Heart left ventricle (tissue), 16 donors: ENCODE results near the gene NANOS3. TPM values are rescaled to one million over a fixed set of nuclear protein-coding genes. Genes with fewer than 3 reads are reported as not detected.

Experiments
- ATAC-seq, 4 donors: fragments of 200-7000 bp; cut with Tn5 transposase; one replicate each; pipeline ENCODE4 v1.9.1; 2020 to 2022; ENCODE audit warnings: moderate library complexity in 4 of 4, mild to moderate bottlenecking in 3 of 4, moderate number of reproducible peaks in 1 of 4
- DNase-seq, 5 donors: peaks; one replicate each; pipeline ENCODE4 v3.0.0-alpha.2; 2020
- H3K27ac ChIP-seq, 12 donors: fragments of 200-600 bp; sonication (generic) in 4 of 12; one replicate each; pipeline versions ENCODE4 v1.5.0 to v1.8.0; 2016 to 2022; ENCODE audit warnings: mild to moderate bottlenecking in 2 of 12
- H3K27me3 ChIP-seq, 9 donors: fragments of 200-600 bp; sonication (generic) in 2 of 9; one replicate each; pipeline versions ENCODE4 v1.5.1 to v1.8.0; 2016 to 2022; ENCODE audit warnings: mild to moderate bottlenecking in 3 of 9
- H3K36me3 ChIP-seq, 9 donors: fragments of 200-600 bp; sonication (generic) in 2 of 9; one replicate each; pipeline versions ENCODE4 v1.5.0 to v1.8.0; 2018 to 2022; ENCODE audit warnings: mild to moderate bottlenecking in 2 of 9
- H3K4me1 ChIP-seq, 12 donors: fragments of 200-600 bp; sonication (generic) in 4 of 12; one replicate each; pipeline versions ENCODE4 v1.5.0 to v1.8.0; 2016 to 2022; ENCODE audit warnings: mild to moderate bottlenecking in 3 of 12
- H3K4me3 ChIP-seq, 12 donors: fragments of 200-600 bp; sonication (generic) in 4 of 12; one replicate each; pipeline versions ENCODE4 v1.5.0 to v1.8.0; 2017 to 2022; ENCODE audit warnings: mild to moderate bottlenecking in 9 of 12, moderate library complexity in 4 of 12
- H3K9me3 ChIP-seq, 12 donors: fragments of 200-600 bp; sonication (generic) in 4 of 12; one replicate each; pipeline versions ENCODE4 v1.5.0 to v1.8.0; 2016 to 2022; ENCODE audit warnings: mild to moderate bottlenecking in 1 of 12
- POLR2A ChIP-seq, 2 donors: fragments of 450-650 bp; IDR thresholded peaks; one replicate each; pipeline ENCODE4 v1.6.1; 2017; ENCODE audit warnings: antibody characterized with exemption in 2 of 2, mild to moderate bottlenecking in 2 of 2, moderate library complexity in 2 of 2
- WGBS, 4 donors: extraction: QIAGEN DNeasy Blood & Tissue Kit in 2 of 4; methylation state at CpG; one replicate each; pipeline versions ENCODE4 v1.1.5 to v1.1.7; 2013 to 2018; 5-methylcytosine and 5-hydroxymethylcytosine counted together
- intact Hi-C, 10 donors: fragments of 100-400 bp; cut with DNase I; formaldehyde crosslinking; loops; one replicate each; pipeline versions ENCODE4 v1.11.1 to v1.14.2; 2022
- polyA plus RNA-seq, 2 donors: library from polyadenylated mRNA; stranded (reverse); fragments of 200-250 nt; gene quantifications; one replicate each; pipeline ENCODE4 v1.2.3, GENCODE V29; 2013
- total RNA-seq, 9 donors: library from RNA; depleted of rRNA in 2 of 9; stranded (reverse); fragments of >200 nt in 2 of 9; fragmentation: NEBNext Ultra II Directional in 3 of 9; extraction: Animal tissue kit (Norgen Biotek cat#: 25700) in 3 of 9; gene quantifications; one replicate each; pipeline versions ENCODE4 v1.1.0 to v1.2.4, GENCODE V29; 2016 to 2023
- TF ChIP-seq, protein P1 (sequence below), 12 donors: fragments of 200-600 bp; sonication (generic) in 4 of 12; IDR thresholded peaks; one replicate each; pipeline versions ENCODE4 v1.5.0 to v1.8.0; 2018 to 2022; ENCODE audit warnings: antibody characterized with exemption in 12 of 12, mild to moderate bottlenecking in 5 of 12
- donor health status: ischemic (EF 13 %, LVEDD 7.1; RV severe dilation, severe dysfunction).
- donor health status: healthy with polysubstance abuse.
- donor health status: DM: no; HTN: yes; CAD: no.
- donor health status: DM: no; HTN: no; CAD: no.
- donor health status: ischemic (EF 25% LVEDD 6.9; RV normal size, moderate dysfunction).
- donor health status: ischemic (EF 25% LVEDD 5.7; RV mildly dilated, moderate dysfunction).
- donor health status: healthy.
- donor health status: DM: yes; HTN: yes; CAD: no.
- donor health status: ischemic (EF 35%, LVEDD 5.7; RV mildly dilated, moderate dysfunction).
- donor health status: nonischemic (EF 11% LVEDD 7.7; RV severe dilation, severe dysfunction).
- donor health status: DM: yes; HTN: yes; CAD: no.
- donor health status: PGD.
- donor health status: ischemic (EF 29% LVEDD 5.4; RV normal size, mild dysfunction).
- donor health status: nonischemic (EF 23%, LVEDD 6.1; RV moderate dilation, normal function).

NANOS3 gene
- total and polyA plus RNA-seq, 11 donors, result 0.36 to 1.7 (median 1.1) TPM; not detected in 5

DNA sequence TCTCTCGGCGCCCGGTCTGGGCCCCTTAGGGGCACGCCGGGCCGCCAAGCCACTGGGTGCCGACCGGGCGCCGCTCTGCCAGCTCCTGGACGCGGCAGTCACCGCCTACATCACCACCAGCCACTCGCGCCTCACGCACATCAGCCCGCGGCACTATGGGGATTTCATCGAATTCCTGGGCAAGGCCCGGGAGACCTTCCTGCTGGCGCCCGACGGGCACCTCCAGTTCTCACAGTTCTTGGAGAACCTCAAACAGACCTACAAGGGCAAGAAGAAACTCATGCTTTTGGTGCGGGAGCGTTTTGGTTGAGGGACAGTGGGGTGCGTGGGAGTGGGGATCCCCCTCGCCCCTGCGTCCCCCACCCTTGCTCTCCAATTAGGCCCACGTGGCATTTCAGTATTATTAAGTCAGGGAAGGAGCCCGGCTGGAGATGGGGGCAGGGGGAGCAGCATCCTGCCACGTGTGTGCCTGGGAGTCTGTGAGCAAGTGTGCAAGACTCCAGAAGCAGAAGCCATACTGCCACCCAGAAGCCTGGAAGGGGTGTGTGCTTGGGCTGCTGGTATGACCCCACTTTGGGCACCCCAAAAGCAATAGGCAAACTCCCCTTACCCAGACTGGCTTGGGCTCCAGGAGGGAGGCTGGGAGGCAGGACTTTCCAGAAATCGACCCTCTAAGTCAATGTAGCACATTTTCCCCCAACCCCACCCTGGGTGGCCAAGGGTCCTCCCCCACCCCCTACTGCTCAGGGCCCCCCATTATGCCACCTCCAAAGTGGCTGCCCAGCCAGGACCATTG lies 46.0 kb upstream of the NANOS3 start:
- H3K27ac ChIP-seq, result no peak overlapping the region
- ATAC-seq (no peak), DNase-seq (no peak)
- 90 to 93% (median 92%) methylated on average over 22 to 32 of the region's 32 CpGs for WGBS, 4 donors
- H3K4me1 ChIP-seq, result peaks cover 6 to 39% (median 32%) of the 10 kb centered on the region in 12 donors
- TF ChIP-seq, protein P1, sequence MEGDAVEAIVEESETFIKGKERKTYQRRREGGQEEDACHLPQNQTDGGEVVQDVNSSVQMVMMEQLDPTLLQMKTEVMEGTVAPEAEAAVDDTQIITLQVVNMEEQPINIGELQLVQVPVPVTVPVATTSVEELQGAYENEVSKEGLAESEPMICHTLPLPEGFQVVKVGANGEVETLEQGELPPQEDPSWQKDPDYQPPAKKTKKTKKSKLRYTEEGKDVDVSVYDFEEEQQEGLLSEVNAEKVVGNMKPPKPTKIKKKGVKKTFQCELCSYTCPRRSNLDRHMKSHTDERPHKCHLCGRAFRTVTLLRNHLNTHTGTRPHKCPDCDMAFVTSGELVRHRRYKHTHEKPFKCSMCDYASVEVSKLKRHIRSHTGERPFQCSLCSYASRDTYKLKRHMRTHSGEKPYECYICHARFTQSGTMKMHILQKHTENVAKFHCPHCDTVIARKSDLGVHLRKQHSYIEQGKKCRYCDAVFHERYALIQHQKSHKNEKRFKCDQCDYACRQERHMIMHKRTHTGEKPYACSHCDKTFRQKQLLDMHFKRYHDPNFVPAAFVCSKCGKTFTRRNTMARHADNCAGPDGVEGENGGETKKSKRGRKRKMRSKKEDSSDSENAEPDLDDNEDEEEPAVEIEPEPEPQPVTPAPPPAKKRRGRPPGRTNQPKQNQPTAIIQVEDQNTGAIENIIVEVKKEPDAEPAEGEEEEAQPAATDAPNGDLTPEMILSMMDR (IDR thresholded peaks at IDR 0.05), result no peak
- no peak for TF ChIP-seq POLR2A (IDR thresholded peaks at IDR 0.05)
- peaks cover 0 to 74% (median 38%) of the 10 kb centered on the region in 9 donors for H3K36me3 ChIP-seq
- H3K27me3 ChIP-seq, result no peaks in the 10 kb centered on the region
- intact Hi-C loops, result loop anchor here in 4 of 10 donors (5.0 kb wide), 1 partner anchor 34 kb away; the partner anchor contains the start of gene ZSWIM4 (in 4 of the 4)
- H3K9me3 ChIP-seq, result no peaks in the 10 kb centered on the region
- H3K4me3 ChIP-seq, result no peak overlapping the region

DNA sequence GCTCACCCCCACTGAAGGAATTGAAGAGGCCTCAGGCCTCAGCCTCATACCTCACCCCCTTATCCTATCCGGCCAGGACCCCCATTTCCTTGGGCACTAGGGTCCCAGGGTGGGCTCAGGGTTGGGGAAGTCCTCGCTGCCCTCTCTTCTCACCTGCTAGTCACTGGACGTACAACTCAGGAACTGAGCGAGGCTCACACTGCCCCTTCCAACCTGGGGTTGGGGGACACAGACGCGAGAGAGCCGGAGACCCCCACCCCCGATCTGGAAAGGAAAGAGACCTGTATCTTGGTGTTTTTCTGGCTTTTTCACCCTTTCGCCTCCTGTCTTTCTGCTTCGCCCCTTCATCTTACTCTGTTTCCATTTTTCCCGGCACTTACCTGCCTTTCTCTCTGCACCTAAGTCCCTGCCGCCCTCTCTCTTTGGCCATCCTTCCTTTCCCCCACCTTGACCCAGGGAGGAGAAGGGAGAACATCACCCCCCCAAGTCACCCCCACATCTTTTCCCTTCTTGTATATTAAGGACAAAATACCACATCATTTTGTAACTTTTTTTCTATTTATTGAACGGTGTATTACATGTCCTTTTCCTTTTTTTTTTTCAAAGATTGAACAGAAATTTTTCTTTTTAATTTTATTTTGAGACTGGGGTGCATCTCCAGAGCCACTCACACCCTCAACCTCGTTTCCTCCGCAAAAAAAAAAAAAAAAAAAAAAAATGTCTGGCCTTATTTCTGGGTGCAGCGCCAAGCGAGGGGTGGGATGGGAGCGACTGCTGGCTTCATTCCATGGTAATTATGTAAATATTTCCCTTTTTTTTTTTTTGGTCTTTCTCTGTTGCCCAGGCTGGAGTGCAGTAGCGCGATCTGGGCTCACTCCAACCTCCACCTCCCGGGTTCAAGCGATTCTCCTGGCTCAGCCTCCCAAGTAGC lies 45.1 kb upstream of the NANOS3 start:
- H3K9me3 ChIP-seq, result no peaks in the 10 kb centered on the region
- no peak for ATAC-seq
- WGBS, 4 donors, result 76 to 79% (median 77%) methylated on average over 21 to 22 of the region's 22 CpGs
- H3K4me3 ChIP-seq, result no peak overlapping the region
- intact Hi-C loops, result loop anchor here in 4 of 10 donors (5.0 kb wide), 1 partner anchor 35 kb away; the partner anchor contains the start of gene ZSWIM4 (in 4 of the 4)
- no peak for TF ChIP-seq POLR2A (IDR thresholded peaks at IDR 0.05)
- TF ChIP-seq, protein P1 (IDR thresholded peaks at IDR 0.05), result no peak
- H3K36me3 ChIP-seq, result peaks cover 0 to 81% (median 47%) of the 10 kb centered on the region in 9 donors
- no peaks in the 10 kb centered on the region for H3K27me3 ChIP-seq
- H3K4me1 ChIP-seq, result peaks cover 11 to 47% (median 41%) of the 10 kb centered on the region in 12 donors
- peak overlapping the region in 2 of 12 donors; percentile 11 to 31 for H3K27ac ChIP-seq
- DNase-seq, result no peak

DNA sequence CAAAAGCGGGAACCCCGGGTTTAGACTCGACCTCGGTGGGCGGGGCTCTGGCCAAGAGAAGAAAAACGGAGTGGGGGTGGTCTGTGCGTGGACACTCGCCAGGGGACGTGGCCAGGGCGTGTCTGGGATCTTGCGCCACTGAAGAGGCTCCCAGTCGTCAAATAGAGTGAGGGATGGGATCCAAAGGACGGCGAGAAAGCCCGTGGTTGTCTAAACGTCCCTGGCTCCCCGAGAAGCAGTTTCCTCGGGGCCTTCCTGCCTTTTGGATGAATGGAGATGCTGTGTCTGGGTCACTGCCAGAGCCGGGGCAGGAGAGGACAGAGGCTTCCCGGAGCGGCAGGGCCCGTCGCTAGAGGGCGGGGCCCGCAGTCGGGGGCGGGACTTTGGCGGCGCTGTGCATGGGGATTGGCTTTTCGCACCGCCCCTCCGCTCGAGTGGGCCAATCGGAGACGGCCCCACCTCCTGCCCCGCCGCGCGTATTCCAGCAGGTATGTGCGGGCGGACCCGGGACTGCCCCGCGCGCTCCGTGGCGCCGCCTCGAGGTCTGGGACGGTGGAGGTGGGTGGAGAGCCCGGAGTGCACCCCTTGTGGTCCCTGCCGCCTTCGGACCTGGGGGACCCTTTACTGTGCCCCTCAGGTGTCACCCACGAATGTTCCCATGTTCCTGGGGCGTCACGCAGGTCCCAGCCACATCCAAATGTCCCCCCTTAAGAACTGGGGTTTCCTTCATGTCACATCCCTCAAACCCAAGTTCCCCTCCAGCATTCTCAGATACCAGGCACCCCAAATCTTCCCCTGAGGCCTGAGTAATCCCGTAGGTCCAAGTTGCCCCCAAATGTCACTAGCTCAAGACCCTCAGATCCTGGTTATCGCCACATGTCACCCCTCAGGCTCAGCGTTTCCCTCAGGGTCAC lies 43.3 kb upstream of the NANOS3 start:
- Histone ChIP-seq H3K36me3 (peaks cover 0 to 71% (median 43%) of the 10 kb centered on the region in 9 donors), H3K27me3 (no peaks in the 10 kb centered on the region), H3K9me3 (no peaks in the 10 kb centered on the region), H3K4me3 (peak overlapping the region in 7 of 12 donors; percentile 3 to 43 (median 24)), H3K27ac (peak overlapping the region; percentile 54 to 100 (median 88)), H3K4me1 (peaks cover 25 to 65% (median 58%) of the 10 kb centered on the region in 12 donors)
- 7 to 13% (median 9%) methylated on average over 33 to 59 of the region's 59 CpGs for WGBS, 4 donors
- TF ChIP-seq, protein P1 (IDR thresholded peaks at IDR 0.05), result peak in 11 of 12 donors; percentile 9 to 57 (median 44)
- peak in 1 of 2 donors; percentile 63 for TF ChIP-seq POLR2A (IDR thresholded peaks at IDR 0.05)
- intact Hi-C loops, result loop anchor here in 4 of 10 donors (5.0 kb wide), 1 partner anchor 36 kb away; the partner anchor contains the start of gene ZSWIM4 (in 4 of the 4)
- DNase-seq (peak; percentile 94 to 97 (median 97)), ATAC-seq (peak; percentile 83 to 88 (median 84))
